Fibroblast of the conjunctiva (primary cell): ENCODE results near the gene SLC37A4.
"Not testable (repeated sequence)": the region's sequence is repeated elsewhere in the genome, so short reads cannot be mapped to it uniquely, and the experiment has no call there.

Source experiments
- DNase-seq: peaks from one replicate; pipeline ENCODE4 v3.0.0-alpha.2; 2010; ENCODE audit warnings: low read depth

The SLC37A4 gene

DNA sequence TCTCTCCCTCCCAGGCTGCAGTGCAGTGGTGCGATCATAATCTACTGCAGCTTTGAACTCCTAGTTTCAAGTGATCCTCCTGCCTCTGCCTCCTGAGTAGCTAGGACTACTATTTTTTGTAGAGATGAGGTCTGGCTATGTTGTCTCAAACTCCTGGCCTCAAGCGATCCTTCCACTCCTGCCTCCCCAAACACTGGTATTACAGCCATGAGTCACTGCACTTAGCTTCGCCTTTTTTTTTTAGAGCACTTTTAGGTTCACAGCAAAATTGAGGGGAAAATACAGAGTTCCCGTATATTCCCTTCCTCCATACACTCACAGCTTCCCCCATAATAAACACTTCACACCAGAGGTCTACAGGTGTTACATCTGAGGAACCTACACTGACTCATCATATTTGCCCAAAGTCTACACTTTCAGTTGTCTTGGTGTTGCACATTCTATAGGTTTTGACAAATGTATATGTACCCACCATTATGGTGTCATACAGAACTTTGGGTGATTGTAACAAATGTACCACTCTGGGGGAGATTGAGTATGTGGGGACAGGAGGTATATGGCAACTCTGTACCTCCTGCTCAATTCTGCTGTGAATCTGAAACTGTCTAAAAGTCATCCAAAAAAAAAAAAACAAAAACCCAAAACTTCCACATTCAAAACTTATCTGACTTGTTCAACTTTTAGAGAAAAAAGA lies 11.3 kb upstream of the SLC37A4 start:
- no peak for DNase-seq

DNA sequence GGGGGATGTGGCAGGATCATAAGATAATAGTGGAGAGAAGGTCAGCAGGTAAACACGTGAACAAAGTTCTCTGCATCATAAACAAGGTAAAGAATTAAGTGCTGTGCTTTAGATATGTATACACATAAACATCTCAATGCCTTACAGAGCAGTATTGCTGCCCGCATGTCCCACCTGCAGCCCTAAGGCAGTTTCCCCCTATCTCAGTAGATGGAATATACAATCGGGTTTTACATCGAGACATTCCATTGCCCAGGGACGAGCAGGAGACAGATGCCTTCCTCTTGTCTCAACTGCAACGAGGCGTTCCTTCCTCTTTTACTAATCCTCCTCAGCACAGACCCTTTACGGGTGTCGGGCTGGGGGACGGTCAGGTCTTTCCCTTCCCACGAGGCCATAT lies 8.8 kb upstream of the SLC37A4 start:
- not testable (repeated sequence) for DNase-seq

- DNase-seq = no peak
These were observed 8.2 kb upstream of the SLC37A4 start for GRCh38 chr11:119038884-119039283.

DNA sequence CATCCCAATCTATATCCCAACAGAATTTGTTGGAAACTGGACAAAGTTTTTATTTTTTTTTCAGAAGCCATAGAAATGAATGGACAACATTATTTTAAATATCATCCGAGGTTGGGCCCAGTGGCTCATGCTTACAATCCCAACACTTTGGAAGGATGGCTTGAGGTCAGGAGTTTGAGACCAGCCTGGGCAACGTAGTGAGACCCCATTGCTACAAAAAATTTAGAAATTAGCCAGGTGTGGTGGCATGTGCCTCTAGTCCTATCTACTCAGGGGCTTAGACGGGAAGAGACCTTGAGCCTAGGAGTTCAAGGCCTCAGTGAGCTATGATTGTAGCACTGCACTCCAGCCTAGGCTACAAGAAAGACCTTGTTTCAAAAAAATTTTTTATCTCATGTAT lies 4.1 kb upstream of the SLC37A4 start:
- no peak for DNase-seq

- DNase-seq = not testable (repeated sequence)
These were observed 2.7 kb upstream of the SLC37A4 start for GRCh38 chr11:119033421-119033820.

DNA sequence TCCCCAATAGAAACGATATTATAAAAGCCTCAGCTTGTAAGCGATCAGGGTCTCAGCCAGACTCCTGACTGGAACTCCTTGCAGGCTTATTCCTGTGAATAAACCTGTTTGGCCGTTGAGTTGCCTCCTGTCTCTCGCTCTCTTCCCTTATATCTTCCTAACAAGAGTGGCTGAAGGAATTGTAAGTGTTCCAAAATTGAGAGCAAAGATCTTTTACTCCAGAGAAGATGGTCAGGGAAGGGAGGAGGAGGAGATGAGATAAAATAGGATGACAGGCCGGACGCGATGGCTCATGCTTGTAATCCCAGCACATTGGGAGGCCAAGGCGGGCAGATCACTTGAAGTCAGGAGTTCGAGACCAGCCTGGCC lies 1.2 kb upstream of the SLC37A4 start:
- no peak for DNase-seq

GRCh38 chr11:119030029-119030328 lies 698 bp downstream of the SLC37A4 start:
- DNase-seq = no peak

DNA sequence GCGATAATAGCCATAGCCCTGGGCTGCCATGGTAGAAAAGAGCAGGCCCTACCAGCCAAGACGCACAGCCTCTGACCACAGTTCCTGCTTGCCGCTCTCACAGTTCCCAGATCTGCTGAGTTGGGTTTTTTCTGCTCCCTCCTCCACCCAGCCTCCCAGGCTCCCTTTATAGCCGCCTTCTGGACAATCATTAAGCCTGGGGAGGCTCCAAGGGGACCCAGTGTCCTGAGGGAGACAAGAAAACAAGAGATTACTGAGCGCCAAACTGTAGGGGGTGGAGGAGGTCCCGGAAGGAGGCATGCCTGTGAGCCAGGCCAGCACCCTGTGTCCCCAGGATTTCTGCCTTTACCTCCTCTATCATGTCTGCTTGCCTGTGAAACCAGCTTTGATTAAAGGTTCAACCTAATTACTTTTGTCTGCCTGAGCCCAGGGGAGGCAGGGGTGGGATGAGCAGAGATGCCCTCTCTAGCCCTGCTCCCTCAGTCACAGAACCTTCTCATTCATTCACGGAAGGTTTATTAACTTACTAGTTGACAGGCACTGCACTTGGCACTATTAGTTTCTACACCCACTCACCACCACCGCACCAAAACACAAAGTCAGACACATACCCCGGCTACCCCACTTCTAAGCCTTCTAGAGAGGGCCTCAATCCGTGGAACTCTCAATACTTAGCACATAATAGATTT lies 1.2 kb downstream of the SLC37A4 start:
- no peak for DNase-seq

DNA sequence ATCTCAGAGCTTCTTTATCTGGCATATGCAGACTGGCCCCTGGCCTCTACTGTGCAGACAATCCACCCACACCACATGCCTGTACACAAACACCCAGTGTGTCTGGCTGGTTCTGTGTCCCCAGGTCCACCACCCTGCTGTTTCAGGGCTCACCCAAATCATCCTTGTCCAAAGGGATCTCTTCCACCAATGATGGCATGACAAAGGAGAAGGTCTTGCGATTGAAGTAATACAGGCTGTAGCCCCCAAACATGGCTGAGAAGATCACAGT lies 1.7 kb downstream of the SLC37A4 start:
- DNase-seq = no peak

DNA sequence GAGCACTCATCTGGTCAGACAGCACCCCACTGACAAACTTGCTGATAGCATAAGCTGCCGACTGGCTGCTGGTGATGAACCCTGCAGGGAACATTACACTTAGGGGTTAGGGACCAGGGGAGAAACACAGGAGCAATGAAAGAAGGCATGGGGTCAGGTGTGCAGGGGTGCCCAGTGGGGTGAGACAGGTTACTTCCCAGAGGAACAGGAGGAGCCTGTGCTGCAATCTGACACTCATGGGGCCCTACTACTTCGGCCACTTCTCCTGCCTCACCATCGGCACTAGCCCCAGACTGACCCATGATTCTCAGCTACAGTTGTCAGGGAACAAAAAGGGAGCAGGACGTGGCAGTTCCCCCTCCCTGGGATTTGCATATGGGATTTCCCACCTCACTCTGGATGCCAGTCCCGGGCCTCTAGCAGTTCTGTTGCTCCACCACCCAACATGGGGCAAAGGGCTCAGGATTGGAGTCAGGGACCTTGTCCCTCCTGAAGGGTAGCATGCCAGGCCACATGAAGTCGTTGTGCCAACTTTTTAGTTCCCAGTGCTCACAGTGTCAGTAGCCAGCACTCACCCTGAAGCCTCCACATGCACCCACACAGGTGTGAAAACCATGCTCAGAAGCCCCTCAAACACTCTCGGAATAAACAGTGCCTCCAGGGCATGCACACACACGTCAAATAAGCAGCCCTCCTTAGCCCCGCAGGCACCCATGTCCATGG lies 2.2 kb downstream of the SLC37A4 start:
- no peak for DNase-seq

- DNase-seq = no peak
These were observed 2.9 kb downstream of the SLC37A4 start for GRCh38 chr11:119027561-119028345.

GRCh38 chr11:119026970-119027369 lies 3.7 kb downstream of the SLC37A4 start:
- DNase-seq = no peak

DNA sequence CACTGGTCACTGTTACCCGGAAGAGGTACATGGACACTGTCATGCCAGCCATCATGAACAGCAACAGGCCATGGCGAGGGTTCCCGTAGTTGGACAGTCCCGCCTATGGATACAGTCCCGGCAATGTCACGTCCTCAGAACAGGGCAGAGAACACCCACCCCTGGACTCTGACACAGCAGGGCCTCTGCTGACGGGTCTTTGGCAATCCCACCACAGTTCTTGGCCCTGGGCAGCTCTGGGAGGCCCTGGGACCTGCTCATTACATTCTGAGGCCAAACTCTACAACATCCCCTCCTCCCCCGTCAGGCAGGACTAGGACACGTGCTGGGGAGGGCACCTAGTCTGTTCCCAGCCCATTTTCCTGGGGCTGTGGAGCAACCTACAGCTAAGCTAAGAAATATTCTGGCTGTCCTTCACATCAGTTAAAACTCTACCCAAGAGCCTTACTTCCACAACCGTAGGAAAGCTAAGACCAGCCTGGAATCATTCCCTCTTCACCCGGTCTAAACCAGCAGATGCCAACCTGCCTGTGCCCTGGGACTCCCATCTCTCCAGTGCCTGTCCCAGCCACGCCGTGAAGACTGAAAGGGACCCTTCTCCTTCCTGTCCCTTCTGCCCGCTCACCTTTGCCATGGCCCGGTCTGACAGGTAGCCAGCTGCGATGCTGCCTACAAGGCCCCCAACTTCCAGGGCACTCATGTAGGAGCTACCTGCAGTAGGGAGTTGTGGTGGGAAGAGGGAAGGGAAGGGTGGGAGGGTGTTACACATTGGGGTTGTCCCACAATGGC lies 4.5 kb downstream of the SLC37A4 start:
- no peak for DNase-seq

DNA sequence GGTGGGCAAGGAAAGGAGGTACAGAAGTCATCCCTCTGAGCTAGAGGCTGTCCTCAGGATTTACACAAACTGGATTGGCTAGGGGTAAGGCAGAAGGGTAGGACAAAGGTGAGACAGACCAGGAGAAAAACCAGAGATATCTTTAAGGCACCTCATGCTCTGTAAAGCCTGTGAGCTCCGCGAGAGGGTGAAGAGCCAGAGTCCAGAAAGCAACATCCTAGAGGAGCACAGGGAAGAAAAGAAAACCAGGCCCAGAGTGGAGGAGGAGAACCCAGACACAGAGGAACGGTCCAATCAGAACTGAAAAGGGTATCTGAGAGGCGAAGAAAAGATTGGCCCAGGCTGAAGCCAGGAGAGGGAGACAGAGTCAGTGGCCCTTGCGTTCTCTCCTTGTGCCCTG lies 5.1 kb downstream of the SLC37A4 start:
- DNase-seq = no peak

DNA sequence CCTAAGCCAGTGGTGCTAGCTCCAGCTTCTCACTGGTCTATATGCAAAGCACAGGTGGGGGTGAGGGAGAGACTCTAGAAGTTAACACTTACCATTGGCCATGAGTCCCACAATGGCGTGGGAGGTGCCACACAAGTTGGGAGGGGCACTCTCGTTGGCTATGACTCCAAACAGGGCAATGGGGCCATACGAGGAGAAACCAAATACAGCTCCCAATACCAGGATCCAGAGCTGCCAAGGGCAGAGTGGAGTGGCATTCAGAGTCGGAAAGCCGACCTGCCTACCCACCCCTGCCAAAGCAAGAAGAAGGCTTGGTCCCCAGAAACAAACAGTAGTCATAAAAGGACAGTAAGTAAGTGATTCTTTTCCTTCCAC lies 5.6 kb downstream of the SLC37A4 start:
- no peak for DNase-seq

DNA sequence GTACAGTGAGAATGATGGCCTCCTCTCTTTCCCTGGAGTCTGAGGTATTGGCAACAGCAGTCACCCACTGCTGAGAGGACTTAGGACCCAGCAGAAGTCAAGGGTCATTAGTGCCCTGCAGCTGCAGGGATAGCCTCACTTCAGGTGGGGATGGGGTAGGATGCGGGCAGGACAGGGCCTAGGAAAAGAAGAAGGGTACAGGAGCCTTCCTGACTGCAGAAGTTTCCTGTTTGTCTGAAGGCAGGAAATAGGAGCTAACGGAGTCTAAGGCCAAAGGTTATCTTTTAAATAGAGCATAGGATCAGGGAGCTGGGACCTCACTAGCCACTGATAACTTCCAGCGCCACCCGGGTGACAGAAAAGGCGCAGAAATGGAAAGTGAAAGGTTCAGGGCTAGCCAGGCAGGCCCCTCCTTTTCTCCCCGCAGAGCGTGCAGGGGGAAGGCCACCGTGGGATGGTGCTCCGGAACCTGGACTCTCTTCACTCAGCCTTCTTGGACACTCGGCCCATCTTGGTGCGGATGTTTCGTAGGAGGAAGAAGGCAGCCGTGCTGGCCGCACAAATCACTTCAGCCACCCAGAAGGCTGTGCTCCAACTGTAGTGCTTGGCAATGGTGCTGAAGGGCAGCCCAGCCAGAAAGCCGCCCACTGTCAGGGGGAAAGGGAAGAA lies 6.1 kb downstream of the SLC37A4 start:
- no peak for DNase-seq

- no peak for DNase-seq
These were observed 6.9 kb downstream of the SLC37A4 start for GRCh38 chr11:119023741-119024140.

DNA sequence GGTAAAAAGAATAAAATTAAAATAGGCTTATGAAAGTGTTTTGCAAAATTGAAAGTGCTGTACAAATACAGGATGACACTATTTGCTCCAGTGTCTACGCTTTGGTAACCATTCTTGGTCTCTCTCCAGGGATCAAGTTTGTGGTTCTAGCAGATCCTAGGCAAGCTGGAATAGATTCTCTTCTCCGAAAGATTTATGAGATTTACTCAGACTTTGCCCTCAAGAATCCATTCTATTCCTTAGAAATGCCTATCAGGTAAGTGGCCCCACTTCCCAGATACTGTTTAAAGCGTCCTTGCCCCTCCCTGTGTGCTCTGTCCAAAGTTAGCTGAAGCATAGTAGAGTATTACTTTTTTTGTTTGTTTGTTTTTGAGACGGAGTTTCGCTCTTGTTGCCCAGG lies 9.0 kb downstream of the SLC37A4 start:
- DNase-seq = no peak

DNA sequence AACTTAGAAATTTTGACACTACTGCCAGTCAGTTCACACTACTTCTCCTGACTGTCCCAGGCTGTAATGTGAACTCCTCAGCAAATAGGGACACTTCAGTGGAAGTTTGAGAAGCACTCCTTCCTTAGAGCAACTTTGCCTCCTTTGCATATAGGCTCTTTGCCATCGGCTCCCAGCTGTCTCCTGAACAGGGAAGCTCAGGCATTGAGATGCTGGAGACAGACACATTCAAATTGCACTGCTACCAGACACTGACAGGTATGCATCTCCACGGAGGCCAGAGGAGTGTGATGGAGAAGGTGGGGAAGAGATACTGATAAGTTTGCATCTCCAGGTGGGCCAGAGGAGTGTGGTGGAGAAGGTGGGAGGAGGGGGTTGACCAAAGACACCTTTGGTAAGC lies 10.7 kb downstream of the SLC37A4 start:
- no peak for DNase-seq

- peak; percentile 88 for DNase-seq
These were observed 12.4 kb downstream of the SLC37A4 start, which contains the start of the genes RPS25 and TRAPPC4 for GRCh38 chr11:119018074-119018938. RPS25 (minus strand) TSS chr11:119018343; CDS start chr11:119018284, 59 bp downstream. TRAPPC4 (plus strand) TSS chr11:119018766; CDS start chr11:119018796, 30 bp downstream.
